BE2C (cell line): ENCODE data around the gene CYP4V2.

Experiments
- DNase-seq: peaks from one replicate; pipeline ENCODE4 v3.0.0-alpha.2; 2020
- H3K27me3 ChIP-seq: fragments of 250-450 bp; sonication (Bioruptor Pico); 2 replicates; pipeline ENCODE4 v1.5.1; 2020; ENCODE audit warnings: mild to moderate bottlenecking
- H3K36me3 ChIP-seq: fragments of 250-450 bp; sonication (Bioruptor Pico); 2 replicates; pipeline ENCODE4 v1.5.1; 2020; ENCODE audit warnings: mild to moderate bottlenecking
- H3K4me1 ChIP-seq: fragments of 250-450 bp; sonication (Bioruptor Pico); 2 replicates; pipeline ENCODE4 v1.5.1; 2020
- H3K4me3 ChIP-seq: 2 replicates; pipeline ENCODE4 v1.5.1; 2011; ENCODE audit warnings: low read depth, low read length
- H3K9me3 ChIP-seq: fragments of 250-450 bp; sonication (Bioruptor Pico); 2 replicates; pipeline ENCODE4 v1.5.1; 2020
- CTCF ChIP-seq: IDR thresholded peaks from 2 replicates; pipeline ENCODE4 v1.5.1; 2012; ENCODE audit warnings: mild to moderate bottlenecking, low read depth, low read length

Gene CYP4V2

GRCh38 chr4:186161138-186161537 is 30.2 kb upstream of the CYP4V2 start:
- DNase-seq: no peak
- no peak for TF ChIP-seq CTCF
- Histone ChIP-seq H3K36me3 (no peaks in the 10 kb centered on the region), H3K4me1 (no peaks in the 10 kb centered on the region), H3K4me3 (no peak overlapping the region), H3K9me3 (no peaks in the 10 kb centered on the region), H3K27me3 (no peaks in the 10 kb centered on the region)

GRCh38 chr4:186166852-186167512 is 24.4 kb upstream of the CYP4V2 start:
- Histone ChIP-seq H3K36me3 (no peaks in the 10 kb centered on the region), H3K4me3 (no peak overlapping the region), H3K4me1 (no peaks in the 10 kb centered on the region), H3K27me3 (no peaks in the 10 kb centered on the region; the same call in 1 of the 2 replicates), H3K9me3 (no peaks in the 10 kb centered on the region)
- no peak for TF ChIP-seq CTCF
- DNase-seq: no peak

GRCh38 chr4:186167605-186168004 is 23.8 kb upstream of the CYP4V2 start:
- H3K27me3 ChIP-seq: no peaks in the 10 kb centered on the region; the same call in 1 of the 2 replicates
- TF ChIP-seq CTCF: no peak
- H3K4me1 ChIP-seq: no peaks in the 10 kb centered on the region
- no peak overlapping the region for H3K4me3 ChIP-seq
- no peak for DNase-seq
- no peaks in the 10 kb centered on the region for H3K9me3 ChIP-seq
- H3K36me3 ChIP-seq: no peaks in the 10 kb centered on the region

DNA sequence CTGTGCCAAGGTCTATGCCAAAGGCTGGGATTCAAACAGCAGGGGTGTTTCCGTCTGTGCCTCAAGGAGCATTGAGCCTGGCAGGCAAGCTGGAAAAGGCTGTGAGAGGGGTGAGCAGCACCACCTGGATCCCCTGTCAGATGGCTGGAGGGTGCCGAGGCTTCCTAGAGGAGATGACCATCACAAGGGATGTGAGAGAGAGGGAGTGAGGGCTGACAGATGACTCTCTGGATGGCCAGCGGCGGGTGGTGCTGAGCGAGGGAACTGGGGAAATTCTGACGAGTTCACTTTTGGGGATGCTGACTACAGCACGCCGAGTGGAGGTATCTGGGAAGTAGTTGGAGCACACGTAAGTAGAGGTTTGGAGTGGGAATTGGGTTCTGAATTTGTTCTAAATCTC is 22.6 kb upstream of the CYP4V2 start:
- DNase-seq: no peak
- Histone ChIP-seq H3K4me3 (no peak overlapping the region), H3K4me1 (no peaks in the 10 kb centered on the region), H3K36me3 (no peaks in the 10 kb centered on the region), H3K9me3 (no peaks in the 10 kb centered on the region), H3K27me3 (no peaks in the 10 kb centered on the region; the same call in 1 of the 2 replicates)
- no peak for TF ChIP-seq CTCF

- H3K9me3 ChIP-seq: no peaks in the 10 kb centered on the region
- H3K4me3 ChIP-seq: no peak overlapping the region
- TF ChIP-seq CTCF: no peak
- no peaks in the 10 kb centered on the region for H3K4me1 ChIP-seq
- H3K36me3 ChIP-seq: no peaks in the 10 kb centered on the region
- no peak for DNase-seq
- H3K27me3 ChIP-seq: no peaks in the 10 kb centered on the region; the same call in 1 of the 2 replicates
Measured at GRCh38 chr4:186169333-186169944, 21.9 kb upstream of the CYP4V2 start.
